GM12878 (cell line): ENCODE measurements around the gene ZFP28. TPM values are rescaled to one million over a fixed set of nuclear protein-coding genes. Genes with fewer than 3 reads are reported as not detected.

Source experiments
- ATAC-seq: fragments of 200-7000 bp; cut with Tn5 transposase; 3 replicates; pipeline ENCODE4 v1.9.1; 2020; ENCODE audit warnings: mild to moderate bottlenecking, moderate library complexity
- BruUV-seq: library from RNA; stranded (reverse); fragments of 400-500 nt; replicated peaks from 2 replicates; lab custom pipeline; 2021; lab: Mats Ljungman, UMichigan
- CTCF ChIA-PET: fragments of 300-600 bp; sonication (Branson Sonifier 250); formaldehyde crosslinking; extraction: SDS; loops from one replicate; lab custom pipeline; 2021; ENCODE audit warnings: inconsistent platforms; lab: Yijun Ruan, JAX
- POLR2A ChIA-PET: fragments of 350-600 bp; formaldehyde crosslinking; extraction: SDS; loops from one replicate; lab custom pipeline; 2021; ENCODE audit warnings: inconsistent platforms; lab: Charles Lee
- RAD21 ChIA-PET: fragments of 300-600 bp; sonication (Branson Sonifier 250); formaldehyde crosslinking; loops from one replicate; lab custom pipeline; 2023; ENCODE audit warnings: antibody characterized with exemption; ENCODE audit not compliant: unreplicated experiment; lab: Charles Lee
- SMC1A ChIA-PET: fragments of 300-600 bp; sonication (Branson Sonifier 250); formaldehyde crosslinking; loops from one replicate; lab custom pipeline; 2023; ENCODE audit not compliant: unreplicated experiment, uncharacterized antibody; lab: Charles Lee
- DNase-seq: peaks from one replicate; pipeline ENCODE4 v3.0.0-alpha.2; 2011; ENCODE audit warnings: low read depth, low spot score
- FAIRE-seq: peaks from 3 replicates; lab custom pipeline; 2011; peaks lifted over from hg19 to GRCh38; lab: Jason Lieb, UNC
- H2AFZ ChIP-seq: 2 replicates; pipeline ENCODE4 v1.6.0; 2011; ENCODE audit warnings: low read depth, low read length, control low read depth; ENCODE audit not compliant: control insufficient read depth
- H3K27ac ChIP-seq: 2 replicates; pipeline ENCODE4 v1.5.1; 2011; ENCODE audit warnings: control low read depth; ENCODE audit not compliant: control insufficient read depth, insufficient read depth
- H3K27me3 ChIP-seq, 2 experiments: replicated peaks in 1 of 2; 2 replicates each; pipeline versions ENCODE4 v1.6.0 to v1.6.1; 2011; ENCODE audit warnings: low read length in 1 of 2; ENCODE audit not compliant: control insufficient read depth in 2 of 2, insufficient read depth in 2 of 2
- H3K36me3 ChIP-seq, 2 experiments: 2 replicates each; pipeline ENCODE4 v1.5.1; 2011; ENCODE audit warnings: low read length in 1 of 2; ENCODE audit not compliant: control insufficient read depth in 2 of 2, insufficient read depth in 2 of 2
- H3K4me1 ChIP-seq: 2 replicates; pipeline ENCODE4 v1.6.1; 2011; ENCODE audit warnings: mild to moderate bottlenecking, low read length, moderate library complexity, mixed read lengths; ENCODE audit not compliant: control insufficient read depth, insufficient read depth
- H3K4me2 ChIP-seq: 2 replicates; pipeline ENCODE4 v1.6.0; 2011; ENCODE audit warnings: control low read depth; ENCODE audit not compliant: control insufficient read depth, insufficient read depth
- H3K4me3 ChIP-seq: fragments of 200-600 bp; sonication (generic); 2 replicates; pipeline ENCODE4 v1.5.1; 2016
- H3K79me2 ChIP-seq: 2 replicates; pipeline ENCODE4 v1.6.0; 2011; ENCODE audit warnings: low read length; ENCODE audit not compliant: control insufficient read depth, insufficient read depth
- H3K9ac ChIP-seq: 2 replicates; pipeline ENCODE4 v1.8.0; 2011; ENCODE audit warnings: low read length, control low read depth, mixed read lengths; ENCODE audit not compliant: control insufficient read depth, insufficient read depth
- H3K9me3 ChIP-seq: replicated peaks from 3 replicates; pipeline ENCODE4 v1.5.1; 2011; ENCODE audit warnings: mild to moderate bottlenecking, low read length; ENCODE audit not compliant: control insufficient read depth, insufficient read depth
- H4K20me1 ChIP-seq: 2 replicates; pipeline ENCODE4 v1.6.0; 2011; ENCODE audit not compliant: control insufficient read depth, insufficient read depth
- CBX3 ChIP-seq: fragments of 200-600 bp; sonication (generic); IDR thresholded peaks from 2 replicates; pipeline ENCODE4 v1.6.1; 2016; ENCODE audit warnings: low read depth, borderline replicate concordance
- CREB1 ChIP-seq: IDR thresholded peaks from 2 replicates; pipeline ENCODE4 v1.6.1; 2012; ENCODE audit warnings: low read depth, mild to moderate bottlenecking, inconsistent platforms
- HCFC1 ChIP-seq: fragments of 150-350 bp; IDR thresholded peaks from 2 replicates; pipeline ENCODE4 v1.6.1; 2014; ENCODE audit warnings: low read length
- MTA3 ChIP-seq: IDR thresholded peaks from 2 replicates; pipeline ENCODE4 v1.6.1; 2012; ENCODE audit warnings: low read length, inconsistent platforms, borderline replicate concordance
- NBN ChIP-seq: fragments of 450-650 bp; IDR thresholded peaks from 2 replicates; pipeline ENCODE4 v1.6.1; 2016
- PKNOX1 ChIP-seq: fragments of 450-650 bp; IDR thresholded peaks from 2 replicates; pipeline ENCODE4 v1.6.1; 2016; ENCODE audit warnings: mild to moderate bottlenecking
- POLR2AphosphoS5 ChIP-seq: IDR thresholded peaks from 2 replicates; pipeline ENCODE4 v1.6.1; 2011; ENCODE audit warnings: mild to moderate bottlenecking, low read length, inconsistent platforms
- SMAD1 ChIP-seq: fragments of 450-650 bp; IDR thresholded peaks from 2 replicates; pipeline ENCODE4 v1.6.1; 2018; ENCODE audit warnings: mild to moderate bottlenecking, low read depth; ENCODE audit not compliant: partially characterized antibody
- SUZ12 ChIP-seq: fragments of 200-600 bp; sonication (generic); IDR thresholded peaks from one replicate; pipeline ENCODE4 v1.6.1; 2018; ENCODE audit warnings: antibody characterized with exemption, mild to moderate bottlenecking; ENCODE audit not compliant: unreplicated experiment
- ZBTB40 ChIP-seq: fragments of 450-650 bp; IDR thresholded peaks from 2 replicates; pipeline ENCODE4 v1.6.1; 2016; ENCODE audit warnings: mild to moderate bottlenecking, moderate library complexity, borderline replicate concordance
- ZNF592 ChIP-seq: fragments of 450-650 bp; IDR thresholded peaks from 2 replicates; pipeline ENCODE4 v1.6.1; 2017; ENCODE audit warnings: mild to moderate bottlenecking, moderate library complexity
- ZNF622 ChIP-seq: fragments of 450-650 bp; IDR thresholded peaks from 2 replicates; pipeline ENCODE4 v1.6.1; 2017; ENCODE audit warnings: mild to moderate bottlenecking, inconsistent platforms
- WGBS: methylation state at CpG from one replicate; pipeline ENCODE4 v1.1.6; 2016; ENCODE audit warnings: low lambda C conversion rate; ENCODE audit not compliant: insufficient replicate concordance, insufficient coverage; ENCODE audit errors: missing lambda C conversion rate; 5-methylcytosine and 5-hydroxymethylcytosine counted together
- in situ Hi-C: fragments of 300-500 bp; cut with MboI; formaldehyde crosslinking; loops from 9 replicates; pipeline ENCODE4 v1.14.3; 2018; ENCODE audit warnings: mixed read lengths
- intact Hi-C: fragments of 100-400 bp; cut with micrococcal nuclease; formaldehyde crosslinking; loops from one replicate; pipeline ENCODE4 v1.14.2; 2022; ENCODE audit not compliant: unreplicated experiment
- polyA plus RNA-seq, 11 experiments: library from polyadenylated mRNA; depleted of rRNA in 4 of 11; unstranded in 6 of 11; stranded (reverse) in 5 of 11; fragments of >200 nt; fragmentation: Nextera tagmentation in 4 of 11; fragmentation: Illumina TruSeq in 1 of 11; extraction: Ambion mirVana in 4 of 11; extraction: Trizol in 1 of 11; gene quantifications; 1 replicate in 1 of 11; 2 replicates in 10 of 11; pipeline versions ENCODE4 v1.2.1 to v1.2.3, GENCODE V29; 2011 to 2016; ENCODE audit warnings: inconsistent platforms in 2 of 11, missing spikeins in 2 of 11, low read depth in 1 of 11
- total RNA-seq, 4 experiments: library from RNA; depleted of rRNA in 3 of 4; stranded (reverse); fragments of >200 nt in 3 of 4; fragmentation: Illumina TruSeq in 1 of 4; extraction: Trizol in 1 of 4; gene quantifications; 2 replicates each; pipeline versions ENCODE4 v1.2.1 to v1.2.3, GENCODE V29; 2013 to 2021

The ZFP28 gene
- total and polyA plus RNA-seq, 10 of the 15 experiments (the other 5 are each of a cell fraction or from before 2014, with no cell fraction given): 0.01 to 0.13 (median 0.05) TPM; not detected in 2

GRCh38 chr19:56601375-56601774 is 62.6 kb downstream of the ZFP28 start (continued):
- TF ChIP-seq ZNF592: no peak

GRCh38 chr19:56603829-56604228 is 65.1 kb downstream of the ZFP28 start:
- Histone ChIP-seq H3K9me3 (peaks cover 5% of the 10 kb centered on the region; the same call in 2 of the 3 replicates), H3K4me3 (no peak overlapping the region), H3K27me3 (no peaks in the 10 kb centered on the region), H4K20me1 (no peaks in the 10 kb centered on the region), H3K27ac (no peak overlapping the region), H2AFZ (no peak overlapping the region), H3K9ac (no peak overlapping the region), H3K79me2 (no peaks in the 10 kb centered on the region), H3K4me2 (no peak overlapping the region), H3K4me1 (no peaks in the 10 kb centered on the region), H3K36me3 (no peaks in the 10 kb centered on the region)
- BruUV-seq: no TSS peak
- RAD21 ChIA-PET: no interaction called here
- POLR2A ChIA-PET: no interaction called here
- 65% methylated on average over 6 of the region's 6 CpGs for WGBS
- in situ Hi-C loops (no loop called here), intact Hi-C loops (no loop called here)
- FAIRE-seq (no peak), ATAC-seq (no peak), DNase-seq (no peak)
- SMC1A ChIA-PET: no interaction called here
- CTCF ChIA-PET: no interaction called here
- no peak for TF ChIP-seq ZNF622
- TF ChIP-seq POLR2AphosphoS5: no peak
- no peak for TF ChIP-seq SUZ12
- TF ChIP-seq MTA3: no peak
- TF ChIP-seq NBN: no peak
- TF ChIP-seq SMAD1: no peak
- TF ChIP-seq PKNOX1: no peak
- no peak for TF ChIP-seq ZBTB40
- no peak for TF ChIP-seq CBX3
- TF ChIP-seq HCFC1: no peak
- TF ChIP-seq CREB1: no peak
